NCI-H345 (cell line): Measurements from ENCODE around the gene CXCL1.
A peak's percentile ranks its signal among the peaks of the same experiment; 100 is the strongest.

Experiments
- DNase-seq: peaks from one replicate; lab custom pipeline; 2025; lab: John Stamatoyannopoulos, UW

CXCL1 gene

DNA sequence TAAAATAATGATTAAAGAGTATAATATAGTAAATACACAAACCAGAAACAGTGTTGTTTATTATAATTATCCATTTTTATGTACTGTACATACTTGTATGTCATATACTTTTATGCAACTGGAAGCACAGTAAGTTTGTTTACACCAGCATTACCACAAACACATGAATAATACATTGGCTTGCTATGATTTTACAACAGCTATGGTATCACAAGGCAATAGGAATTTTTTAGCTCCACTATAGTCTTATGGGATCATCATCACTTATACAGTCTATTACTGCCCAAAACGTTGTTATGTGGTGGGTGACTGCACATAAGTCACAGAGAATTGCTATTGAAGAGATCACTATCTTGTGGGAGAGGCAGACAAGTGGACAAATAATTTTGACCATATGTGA is 17.9 kb upstream of the CXCL1 start:
- no peak for DNase-seq

DNA sequence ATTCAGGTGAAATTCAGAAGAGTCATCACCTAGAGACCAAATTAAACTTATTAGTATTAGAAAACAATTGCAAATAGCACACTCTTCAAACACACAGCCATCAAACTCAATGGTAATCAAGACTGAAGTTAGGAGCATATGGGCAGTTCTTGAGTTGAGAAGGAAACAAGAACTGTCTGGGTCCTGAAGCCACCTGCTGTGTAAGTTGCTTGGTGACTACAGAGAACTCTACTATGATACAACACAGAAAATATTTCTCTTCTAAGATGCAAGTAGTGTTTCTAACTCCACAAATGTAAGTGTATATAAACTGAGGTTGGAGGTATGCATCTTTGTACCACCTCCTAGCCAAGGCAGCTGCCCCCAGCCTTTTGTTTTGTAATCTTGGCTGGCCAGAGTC is 16.4 kb upstream of the CXCL1 start:
- no peak for DNase-seq

DNA sequence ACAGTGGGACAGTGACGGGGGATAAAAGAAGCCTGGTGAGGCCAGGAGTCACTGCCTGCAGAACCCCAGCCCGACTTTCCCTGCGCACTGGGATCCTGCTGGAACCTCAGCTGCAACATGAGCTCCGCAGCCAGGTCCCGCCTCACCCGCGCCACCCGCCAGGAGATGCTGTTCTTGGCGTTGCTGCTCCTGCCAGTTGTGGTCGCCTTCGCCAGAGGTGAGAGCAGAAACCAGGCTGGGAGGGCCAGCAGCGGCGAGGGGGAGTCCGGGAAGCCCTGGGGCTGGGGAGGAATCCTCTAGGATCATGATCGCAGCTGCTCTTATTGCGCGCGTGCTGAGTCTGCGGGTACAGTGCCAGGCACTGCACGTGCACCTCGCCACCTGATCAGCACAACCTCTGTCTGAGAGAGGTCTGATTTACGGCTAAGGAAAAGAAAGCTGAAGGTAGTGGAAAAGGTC is 15.9 kb upstream of the CXCL1 start, which contains the start of gene PF4V1:
Gene PF4V1, plus strand, starts transcription at position 51 of the 459 bp plus-strand sequence. Its CDS starts 67 bp downstream, at position 118.
- no peak for DNase-seq

DNA sequence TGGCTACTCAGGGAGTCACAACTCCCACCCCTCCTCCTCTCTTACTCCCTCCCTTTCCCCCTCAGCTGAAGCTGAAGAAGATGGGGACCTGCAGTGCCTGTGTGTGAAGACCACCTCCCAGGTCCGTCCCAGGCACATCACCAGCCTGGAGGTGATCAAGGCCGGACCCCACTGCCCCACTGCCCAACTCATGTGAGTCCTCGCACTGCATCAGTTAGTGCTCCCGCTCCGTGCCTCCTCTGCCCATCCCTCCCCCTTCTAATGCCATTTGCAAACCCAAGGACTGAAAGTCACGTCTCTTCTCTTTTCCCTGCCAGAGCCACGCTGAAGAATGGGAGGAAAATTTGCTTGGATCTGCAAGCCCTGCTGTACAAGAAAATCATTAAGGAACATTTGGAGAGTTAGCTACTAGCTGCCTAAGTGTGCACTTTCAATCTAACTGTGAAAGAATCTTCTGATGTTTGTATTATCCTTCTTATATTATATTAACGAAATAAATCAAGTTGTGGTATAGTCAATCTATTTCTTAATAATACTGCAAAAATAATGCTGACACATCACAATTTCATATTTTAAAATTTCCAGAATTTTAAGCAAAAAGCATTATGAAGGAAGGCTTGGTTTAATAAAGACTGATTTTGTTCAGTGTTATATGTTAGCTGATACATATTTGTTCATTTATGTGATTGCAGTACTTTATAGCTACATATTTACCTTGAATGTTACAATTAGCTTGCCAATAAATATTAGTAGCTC is 15.3 kb upstream of the CXCL1 start:
- no peak for DNase-seq

DNA sequence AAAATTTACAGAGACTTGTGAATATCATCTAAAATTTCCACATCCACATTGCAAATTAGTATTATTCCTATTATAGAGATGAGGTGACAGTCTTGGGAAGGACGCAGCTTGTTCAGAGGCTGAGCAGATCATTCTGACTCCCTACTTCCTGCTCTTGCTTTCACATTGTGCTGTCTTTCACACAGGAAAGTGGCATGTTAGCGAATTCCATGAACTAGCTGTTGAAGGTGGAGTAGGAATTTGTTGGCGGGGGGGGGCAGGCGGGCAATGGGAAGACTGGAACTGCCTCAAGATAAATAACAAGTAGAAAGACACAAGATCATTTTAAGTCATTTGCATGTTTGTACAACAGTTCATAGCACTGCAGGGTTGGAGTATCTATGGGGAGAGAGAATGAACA is 13.8 kb upstream of the CXCL1 start:
- DNase-seq: no peak

DNA sequence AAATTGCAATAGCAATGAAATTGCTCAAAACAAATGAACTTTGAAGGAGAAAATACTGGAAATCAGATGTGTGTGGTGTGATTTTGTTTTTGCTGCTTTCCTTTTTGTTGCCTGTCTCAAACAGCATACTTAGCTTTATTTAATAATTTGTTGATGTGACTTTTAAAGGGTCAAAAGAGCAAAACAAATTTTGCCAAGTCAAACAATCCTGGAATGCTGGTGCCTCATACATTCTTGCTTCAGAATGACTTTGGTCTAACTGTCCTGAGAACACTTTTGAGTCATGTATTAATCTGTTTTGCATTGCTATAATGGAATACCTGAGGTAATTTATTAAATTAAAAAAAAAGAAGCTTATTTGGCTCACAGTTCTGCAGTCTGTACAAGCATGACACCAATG is 12.7 kb upstream of the CXCL1 start:
- DNase-seq: no peak

DNA sequence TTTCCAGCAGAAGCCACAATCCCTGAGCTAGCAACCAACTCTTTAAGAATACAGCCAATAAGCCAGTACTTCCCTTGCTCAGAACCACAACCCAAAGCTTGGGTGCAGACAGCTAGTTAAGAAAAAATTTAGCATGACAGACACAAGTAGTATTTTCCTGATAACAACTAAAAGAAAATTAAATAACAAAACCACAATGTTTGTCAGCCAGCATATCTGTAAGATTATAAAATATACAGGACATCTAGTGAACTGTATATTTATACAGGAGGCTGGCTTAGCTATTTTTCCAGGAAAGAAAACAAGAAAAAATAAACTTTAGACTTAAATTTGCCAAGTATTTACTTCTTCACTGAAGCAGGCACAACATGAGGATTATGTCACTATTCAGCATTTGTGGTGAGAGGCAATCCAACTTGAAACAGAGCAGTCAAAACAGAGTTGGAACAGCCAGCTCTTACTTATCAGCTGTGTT is 9.5 kb upstream of the CXCL1 start:
- DNase-seq: no peak

DNA sequence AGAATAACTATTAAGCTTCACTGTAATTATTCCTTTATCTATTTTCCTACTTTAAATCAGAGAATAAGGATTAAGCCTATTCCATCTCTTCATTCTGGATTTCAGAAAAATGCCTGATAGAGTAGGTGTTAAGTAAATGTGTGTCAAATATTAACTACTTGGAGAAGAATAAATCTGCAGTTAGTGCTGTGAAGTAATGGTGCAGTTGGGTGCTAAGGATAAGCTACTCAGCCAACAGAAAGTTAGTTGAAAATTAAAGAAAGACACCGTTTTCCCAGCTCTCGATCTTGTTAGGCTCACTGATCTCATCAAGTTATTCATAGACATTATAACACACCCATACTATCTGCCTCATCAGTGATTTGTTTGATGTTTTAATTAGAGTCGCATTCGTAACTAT is 9.0 kb upstream of the CXCL1 start:
- DNase-seq: no peak

DNA sequence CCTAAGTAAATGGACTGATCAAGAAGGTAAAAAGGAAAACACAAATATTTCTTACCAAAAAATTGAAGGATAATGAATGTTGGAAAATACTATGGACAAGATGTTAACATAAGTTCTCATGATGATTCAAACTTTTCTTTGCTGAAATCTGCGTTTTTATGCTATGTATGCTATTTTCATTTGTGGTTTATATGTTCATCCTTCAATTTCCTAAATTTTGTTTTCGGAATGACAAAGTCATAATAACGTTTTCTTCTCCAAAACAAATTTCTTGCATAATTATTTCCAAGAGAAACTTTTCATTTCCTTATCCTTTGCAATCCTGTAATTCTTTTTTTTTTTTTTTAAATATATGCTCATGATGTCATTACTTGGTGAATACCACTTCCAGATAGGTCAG is 8.3 kb upstream of the CXCL1 start:
- DNase-seq: no peak

DNA sequence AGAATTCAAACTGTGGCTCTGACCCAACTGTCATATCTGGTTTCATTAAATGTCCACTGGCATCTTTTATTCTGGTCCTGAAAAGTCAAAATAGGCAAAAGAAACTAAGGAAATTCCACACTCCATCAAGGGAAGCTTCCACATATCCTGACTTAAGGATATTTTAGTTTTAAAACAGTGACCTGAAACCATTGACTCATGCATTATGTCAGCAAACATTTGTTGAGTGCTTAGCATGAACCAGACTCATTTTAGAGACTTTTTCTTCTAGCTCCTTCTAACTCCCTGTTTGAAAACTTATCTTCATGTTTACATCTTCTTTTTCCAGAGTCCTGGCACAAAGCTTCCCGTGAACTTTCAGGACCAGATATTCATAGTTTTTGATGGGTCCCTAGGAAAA is 6.9 kb upstream of the CXCL1 start:
- DNase-seq: no peak

DNA sequence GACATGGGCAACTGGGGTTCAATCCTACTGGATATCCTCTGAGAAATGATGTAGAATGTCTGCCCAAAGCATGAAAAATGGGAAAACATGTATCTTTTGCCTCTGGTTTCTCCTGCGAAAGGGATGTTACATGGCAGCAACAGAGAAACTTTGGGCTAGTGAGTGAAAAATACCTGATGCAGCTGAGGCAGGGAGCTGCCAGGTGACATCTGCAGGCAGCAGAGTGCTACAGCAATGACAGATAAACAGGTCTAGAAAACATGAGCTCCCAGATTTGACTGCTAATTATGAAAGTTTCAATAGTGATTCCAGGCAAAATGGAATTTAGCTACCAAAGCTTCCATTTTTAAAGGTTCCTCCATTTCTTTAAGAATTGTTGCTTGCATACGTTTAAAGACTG is 4.8 kb upstream of the CXCL1 start:
- DNase-seq: peak; percentile 23

DNA sequence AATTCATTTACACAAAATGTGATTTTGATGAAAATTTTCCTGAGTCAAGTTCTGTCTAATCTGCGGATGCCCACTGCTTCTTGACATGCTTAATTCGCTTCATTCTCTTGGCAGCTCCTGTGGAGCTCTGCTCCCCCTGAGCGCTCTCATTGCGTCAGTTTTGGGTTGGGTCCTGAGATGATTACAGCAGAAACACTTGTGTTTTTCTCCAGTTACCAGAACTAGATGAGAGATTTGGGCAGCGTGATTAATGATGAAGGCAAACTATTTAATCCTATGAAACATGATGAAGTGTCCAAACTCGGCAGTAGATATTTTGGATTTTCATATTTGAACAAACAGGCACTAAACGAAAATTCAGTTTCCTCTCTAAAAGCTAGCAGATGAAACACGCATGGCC is 4.2 kb upstream of the CXCL1 start:
- no peak for DNase-seq

DNA sequence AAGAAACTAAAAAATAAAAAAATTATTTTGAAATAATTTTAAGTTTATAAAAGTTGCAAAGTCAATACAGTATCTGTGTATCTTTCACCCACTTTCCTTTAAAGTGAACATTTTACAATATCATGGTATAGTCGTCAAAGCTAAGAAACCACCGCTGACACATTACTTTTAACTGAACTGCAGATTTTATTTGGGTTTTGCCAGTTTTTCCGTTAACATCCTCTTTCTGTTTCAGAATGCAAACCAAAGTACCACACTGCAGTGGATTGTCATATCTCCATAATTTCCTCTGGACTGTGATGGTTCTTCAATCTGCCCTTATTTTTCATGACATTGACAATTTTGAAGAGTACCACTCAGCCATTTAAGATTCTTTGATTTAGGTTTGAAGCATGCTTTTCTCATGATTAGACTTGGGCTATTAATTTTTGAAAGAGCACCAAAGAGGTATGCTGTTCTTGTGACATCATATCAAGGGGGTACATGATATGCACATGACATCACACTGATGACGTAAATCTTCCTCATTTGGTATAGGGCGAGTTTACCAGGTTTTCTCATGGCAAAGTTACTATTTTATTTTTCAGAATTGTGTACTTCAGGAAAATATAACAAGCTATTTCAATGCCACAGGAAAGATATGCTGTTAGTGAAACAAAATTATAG is 3.6 kb upstream of the CXCL1 start:
- DNase-seq: no peak

DNA sequence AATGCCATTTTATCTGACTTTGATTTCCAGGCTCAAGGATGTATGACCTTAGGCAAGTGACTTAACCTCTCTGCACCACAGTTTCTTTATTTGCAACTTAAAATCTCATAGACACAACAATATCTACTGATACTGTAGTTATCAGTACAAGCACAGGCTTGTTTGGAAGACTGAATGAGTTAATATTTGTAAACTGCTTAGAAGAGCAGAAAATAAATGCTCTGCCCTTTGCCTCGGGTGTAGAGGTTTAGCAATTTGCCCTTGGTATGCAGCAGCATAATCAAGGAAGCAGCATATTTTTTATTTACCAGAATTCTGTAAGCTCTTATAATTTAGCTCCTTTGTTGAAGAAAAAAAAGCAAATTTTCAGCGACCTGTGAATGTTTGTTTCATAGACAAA is 2.9 kb upstream of the CXCL1 start:
- no peak for DNase-seq

DNA sequence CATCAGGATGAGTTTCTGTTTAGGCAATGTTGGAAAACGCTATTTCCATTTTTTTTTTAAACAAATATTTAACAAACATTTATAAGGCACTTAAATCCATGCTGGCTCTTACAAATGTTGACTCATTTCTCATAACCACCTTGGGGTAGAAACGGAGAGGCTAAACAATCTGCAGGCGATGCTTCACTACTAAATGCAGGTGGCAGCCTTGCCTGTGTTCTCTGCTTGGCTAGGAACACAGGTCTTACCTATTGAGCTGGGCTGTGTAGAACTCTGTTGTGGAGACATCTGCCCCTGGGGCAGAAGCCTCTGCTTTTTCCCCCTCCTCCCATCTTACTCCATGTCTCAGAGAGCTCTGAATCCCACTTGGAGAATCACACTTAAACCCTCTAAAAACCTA is 1.4 kb upstream of the CXCL1 start:
- DNase-seq: peak; percentile 33

DNA sequence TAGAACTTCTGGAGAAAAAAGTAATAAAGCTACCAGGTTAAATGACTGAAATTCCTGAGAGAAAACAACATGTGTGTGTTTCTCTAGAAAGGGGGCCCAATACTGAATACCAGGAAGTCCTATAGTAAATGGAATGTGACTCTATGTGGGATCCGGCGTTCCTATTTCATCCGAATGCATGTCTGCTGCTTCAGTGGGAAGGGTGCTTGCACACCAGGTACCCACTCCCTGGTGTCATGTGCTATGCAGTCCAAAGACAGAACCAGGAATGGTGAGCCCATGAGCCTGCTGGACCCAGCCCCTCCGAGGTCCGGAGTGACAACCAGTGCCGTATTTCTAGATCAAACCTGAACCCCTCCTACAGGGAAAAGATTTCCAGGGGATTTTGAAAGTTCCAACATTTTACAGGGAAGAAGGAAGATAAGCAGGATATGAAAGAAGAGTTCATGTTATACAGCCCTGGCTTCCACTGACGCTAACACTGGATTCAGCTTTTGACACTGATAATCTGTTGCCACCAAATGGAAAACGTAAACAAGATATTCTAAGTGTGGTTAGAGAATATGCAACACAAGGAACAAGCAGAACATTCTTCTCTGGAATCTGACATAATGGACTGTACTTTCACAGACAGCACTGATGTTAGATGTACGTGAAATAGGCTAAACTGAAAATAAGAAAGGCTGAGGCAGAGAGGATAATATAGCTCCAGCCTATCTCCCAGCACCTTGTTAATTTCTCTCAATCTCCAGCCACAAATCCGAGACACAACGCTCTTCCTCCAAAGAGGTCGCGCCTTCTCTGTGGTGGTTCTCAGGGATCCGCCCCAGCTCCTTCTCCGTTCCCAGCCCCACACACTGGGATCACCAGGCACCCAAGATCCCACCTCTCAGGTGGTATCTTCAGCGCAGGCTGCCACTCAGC is 725 bp upstream of the CXCL1 start:
- no peak for DNase-seq

DNA sequence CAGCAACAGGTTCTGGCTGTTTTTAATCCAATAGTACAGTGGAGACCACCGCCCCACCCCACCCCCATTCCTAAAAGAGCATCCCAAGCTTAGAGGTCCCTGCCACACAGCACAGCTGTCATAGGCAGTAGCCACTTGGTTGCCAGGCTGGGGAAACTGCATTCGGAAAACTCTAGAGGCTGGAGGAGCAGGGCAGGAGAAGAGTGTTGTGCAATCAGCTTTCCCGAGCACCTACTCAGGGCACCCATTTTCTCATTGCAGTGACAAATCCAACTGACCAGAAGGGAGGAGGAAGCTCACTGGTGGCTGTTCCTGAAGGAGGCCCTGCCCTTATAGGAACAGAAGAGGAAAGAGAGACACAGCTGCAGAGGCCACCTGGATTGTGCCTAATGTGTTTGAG is 1.1 kb downstream of the CXCL1 start:
- DNase-seq: no peak

DNA sequence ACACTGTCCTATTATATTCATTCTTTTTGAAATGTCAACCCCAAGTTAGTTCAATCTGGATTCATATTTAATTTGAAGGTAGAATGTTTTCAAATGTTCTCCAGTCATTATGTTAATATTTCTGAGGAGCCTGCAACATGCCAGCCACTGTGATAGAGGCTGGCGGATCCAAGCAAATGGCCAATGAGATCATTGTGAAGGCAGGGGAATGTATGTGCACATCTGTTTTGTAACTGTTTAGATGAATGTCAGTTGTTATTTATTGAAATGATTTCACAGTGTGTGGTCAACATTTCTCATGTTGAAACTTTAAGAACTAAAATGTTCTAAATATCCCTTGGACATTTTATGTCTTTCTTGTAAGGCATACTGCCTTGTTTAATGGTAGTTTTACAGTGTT is 1.6 kb downstream of the CXCL1 start:
- no peak for DNase-seq

DNA sequence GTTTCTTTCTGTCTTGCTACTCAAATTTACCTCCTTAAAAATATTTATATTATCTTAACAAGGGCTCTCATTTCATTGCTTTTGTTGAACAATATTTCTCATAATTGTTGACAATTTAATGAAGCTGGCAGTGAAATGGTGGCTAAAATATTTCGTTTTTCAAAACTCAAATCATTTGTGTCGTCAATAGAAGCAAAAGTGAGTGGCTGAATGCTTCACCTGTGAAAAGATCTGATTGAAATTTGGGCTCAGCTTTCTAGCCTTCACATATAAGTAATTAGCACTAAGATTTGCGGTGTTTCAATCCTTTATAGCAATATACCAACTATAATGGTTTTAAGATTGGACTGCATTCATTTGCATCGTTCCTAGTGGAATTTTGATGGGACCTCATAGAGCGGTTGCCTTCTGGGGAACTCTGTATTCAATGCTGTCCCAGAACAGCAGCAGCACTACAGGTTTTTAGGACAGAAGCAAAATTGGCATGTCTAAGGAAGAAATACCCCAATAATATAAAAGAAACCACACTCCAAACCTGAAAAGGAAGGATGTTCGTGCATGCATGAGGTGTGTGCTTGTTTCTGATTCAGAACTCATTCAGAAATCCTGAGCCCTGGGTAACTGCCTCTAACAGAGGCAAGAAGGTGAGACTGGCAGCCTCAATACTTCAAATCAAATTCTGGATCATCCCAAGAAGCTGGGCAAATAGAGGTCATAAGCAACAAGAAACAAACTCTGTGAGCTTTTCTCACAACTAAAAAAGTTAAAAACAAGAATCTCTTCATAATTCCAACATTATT is 2.5 kb downstream of the CXCL1 start:
- no peak for DNase-seq

DNA sequence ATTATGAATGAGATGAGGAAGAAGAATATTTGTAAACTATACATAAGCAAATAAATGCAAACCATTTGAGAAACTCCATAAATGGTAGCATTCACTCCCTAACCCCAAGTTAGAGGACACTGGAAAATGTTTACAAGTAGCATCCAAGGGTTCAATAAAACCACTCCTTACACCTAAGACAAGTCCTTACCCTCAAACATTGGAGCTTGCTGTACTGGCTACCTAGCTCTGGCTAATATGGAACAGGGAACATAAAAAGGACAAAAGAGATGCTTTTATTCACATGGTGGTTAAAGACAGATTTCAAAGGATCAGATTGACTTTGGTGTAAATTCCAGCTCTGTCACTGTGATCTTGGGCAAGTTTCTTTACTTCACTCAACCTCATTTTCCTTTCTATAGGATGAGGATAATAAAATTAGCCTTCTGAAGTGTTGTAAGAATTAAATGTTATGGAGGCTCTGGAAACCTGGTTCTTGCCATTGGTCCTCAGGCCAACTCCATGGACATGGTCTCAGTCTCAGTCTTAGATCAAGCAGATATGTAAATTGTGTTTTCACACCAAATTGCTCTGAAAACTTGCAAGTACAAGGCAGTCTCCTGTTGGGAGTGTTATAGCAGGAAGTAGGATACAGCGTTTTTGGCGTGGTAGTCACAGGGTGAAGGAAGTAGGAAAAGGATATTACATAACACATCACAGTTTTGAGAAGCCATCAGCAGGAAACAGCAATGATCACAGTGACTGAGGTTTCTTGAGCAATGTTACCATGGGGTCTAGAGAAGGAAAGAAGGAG is 3.3 kb downstream of the CXCL1 start:
- no peak for DNase-seq

DNA sequence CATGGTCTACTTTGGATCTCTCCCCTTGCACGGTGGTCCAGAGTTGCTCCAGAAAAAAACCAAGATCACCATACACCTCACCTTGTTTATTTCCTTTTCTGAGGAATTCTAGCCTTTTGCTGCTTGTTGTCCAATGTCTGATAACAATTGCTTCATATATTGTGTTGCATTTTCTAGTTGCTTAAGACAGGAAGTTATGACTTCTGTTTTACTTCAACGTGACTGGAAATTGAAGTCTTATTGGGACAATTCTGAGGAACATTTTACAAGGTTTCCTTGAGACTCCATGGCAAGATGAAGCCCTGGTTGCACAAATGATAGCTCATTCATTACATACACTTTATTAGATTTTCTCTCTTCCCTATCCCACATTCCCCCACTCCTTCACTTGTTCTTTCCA is 5.2 kb downstream of the CXCL1 start:
- DNase-seq: no peak
